ENCODE data around the gene RETREG2.

RETREG2 gene

DNA sequence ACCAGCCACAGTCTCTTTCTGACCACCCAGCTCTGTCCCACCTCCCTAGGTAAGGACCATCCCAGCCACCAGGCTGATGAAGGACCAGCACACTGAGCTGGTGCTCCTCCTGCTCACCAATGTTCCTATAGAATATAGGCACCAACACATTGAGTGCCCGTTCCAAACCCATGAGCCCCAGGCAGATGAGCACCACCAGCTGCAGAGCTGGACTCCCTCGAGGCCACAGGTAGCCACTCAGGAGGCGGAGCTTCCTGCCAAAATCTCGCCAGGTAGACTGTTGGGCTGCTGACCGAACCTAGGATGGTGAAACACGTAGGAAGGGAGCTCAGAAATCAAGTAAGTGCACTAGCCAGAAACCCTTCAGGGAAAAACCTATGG lies 38.5 kb downstream of the RETREG2 start:
- no peak overlapping the region for H3K4me3 ChIP-seq (ENCODE audit: low read depth, low read length)
- TF ChIP-seq, protein P1, sequence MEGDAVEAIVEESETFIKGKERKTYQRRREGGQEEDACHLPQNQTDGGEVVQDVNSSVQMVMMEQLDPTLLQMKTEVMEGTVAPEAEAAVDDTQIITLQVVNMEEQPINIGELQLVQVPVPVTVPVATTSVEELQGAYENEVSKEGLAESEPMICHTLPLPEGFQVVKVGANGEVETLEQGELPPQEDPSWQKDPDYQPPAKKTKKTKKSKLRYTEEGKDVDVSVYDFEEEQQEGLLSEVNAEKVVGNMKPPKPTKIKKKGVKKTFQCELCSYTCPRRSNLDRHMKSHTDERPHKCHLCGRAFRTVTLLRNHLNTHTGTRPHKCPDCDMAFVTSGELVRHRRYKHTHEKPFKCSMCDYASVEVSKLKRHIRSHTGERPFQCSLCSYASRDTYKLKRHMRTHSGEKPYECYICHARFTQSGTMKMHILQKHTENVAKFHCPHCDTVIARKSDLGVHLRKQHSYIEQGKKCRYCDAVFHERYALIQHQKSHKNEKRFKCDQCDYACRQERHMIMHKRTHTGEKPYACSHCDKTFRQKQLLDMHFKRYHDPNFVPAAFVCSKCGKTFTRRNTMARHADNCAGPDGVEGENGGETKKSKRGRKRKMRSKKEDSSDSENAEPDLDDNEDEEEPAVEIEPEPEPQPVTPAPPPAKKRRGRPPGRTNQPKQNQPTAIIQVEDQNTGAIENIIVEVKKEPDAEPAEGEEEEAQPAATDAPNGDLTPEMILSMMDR (IDR thresholded peaks at IDR 0.05; ENCODE audit: borderline replicate concordance, insufficient read depth, low read depth, low read length): no peak

DNA sequence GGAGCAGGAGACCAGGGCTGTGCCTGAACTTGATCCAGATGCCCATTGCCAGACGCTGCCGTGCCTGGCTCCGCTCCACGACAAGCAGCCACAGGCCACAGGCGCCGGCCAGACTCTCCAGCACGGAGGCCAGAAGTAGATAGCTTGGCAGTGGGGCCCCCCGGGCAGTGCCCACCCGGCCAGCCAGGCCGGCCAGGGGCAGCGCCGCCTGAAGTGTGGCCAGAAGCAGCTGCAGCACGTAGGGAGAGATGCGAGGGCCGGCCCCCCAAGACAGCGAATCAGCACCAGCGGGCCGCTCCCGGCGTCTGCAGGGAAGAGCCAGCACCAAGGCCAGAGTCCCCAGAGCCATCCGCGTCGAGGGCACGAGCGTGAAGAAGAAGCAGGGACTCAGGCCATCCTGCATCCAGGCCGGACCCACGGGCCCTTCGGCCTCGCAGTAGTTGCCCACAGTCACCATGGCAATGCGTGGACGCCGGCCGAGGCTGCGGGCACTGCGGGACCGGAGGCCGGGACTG lies 40.2 kb downstream of the RETREG2 start:
- H3K4me3 ChIP-seq (ENCODE audit: low read depth, low read length): peak overlapping the region; percentile 56
- TF ChIP-seq, protein P1 (IDR thresholded peaks at IDR 0.05; ENCODE audit: borderline replicate concordance, insufficient read depth, low read depth, low read length): no peak

DNA sequence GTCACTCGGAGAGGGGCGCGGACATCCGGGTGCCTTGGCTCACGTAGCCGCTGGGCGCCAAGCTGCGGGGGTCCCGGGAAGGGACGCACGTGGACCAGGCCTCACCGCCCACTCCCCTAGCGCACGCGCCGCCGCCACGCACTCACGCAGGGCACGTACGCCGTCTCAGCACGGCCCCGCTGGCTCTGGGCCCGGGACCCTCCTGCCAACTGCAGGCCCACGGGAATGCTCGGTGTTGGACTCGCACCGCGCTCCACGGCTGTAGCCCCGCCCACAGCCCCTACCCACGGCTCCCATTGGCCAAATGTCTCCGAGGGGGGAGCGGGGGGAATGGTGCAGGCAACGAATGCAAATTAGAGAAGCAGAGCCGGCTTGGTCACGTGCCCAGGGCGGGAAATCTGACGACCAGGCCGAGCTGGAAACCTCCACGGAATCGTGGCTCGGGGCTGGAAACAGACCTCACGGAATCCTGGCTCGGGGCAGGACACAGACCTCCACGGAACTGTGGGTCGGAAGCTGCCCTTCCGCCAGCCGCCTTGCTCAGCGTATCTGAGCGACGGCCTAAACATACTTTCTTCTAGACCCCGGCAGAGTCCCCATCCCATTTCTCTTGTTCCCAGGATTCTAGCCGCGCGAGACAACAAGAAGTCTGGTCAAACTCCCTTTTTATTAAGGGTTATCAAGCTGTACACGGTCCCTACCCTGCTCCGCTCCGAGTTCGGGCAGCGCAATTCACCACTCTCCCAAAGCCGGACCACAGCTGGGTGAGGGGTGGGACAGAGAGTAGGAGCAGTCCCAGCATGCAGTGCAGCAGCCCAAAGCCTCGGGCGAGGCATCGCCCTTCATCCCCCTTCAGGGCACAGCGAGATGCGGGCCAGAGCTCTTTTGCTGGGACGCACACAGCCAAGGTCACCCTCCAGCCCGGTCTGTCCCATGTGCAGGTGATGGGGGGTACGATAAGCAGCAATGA lies 40.9 kb downstream of the RETREG2 start, which contains the start of gene ABCB6:
TSS of gene ABCB6 (minus strand) at position 227 of the 970 bp plus-strand sequence. CDS start 285 bp downstream, outside the sequence.
- H3K4me3 ChIP-seq (ENCODE audit: low read depth, low read length): peak within 1 kb of the TSS; percentile 56
- TF ChIP-seq, protein P1 (IDR thresholded peaks at IDR 0.05; ENCODE audit: borderline replicate concordance, insufficient read depth, low read depth, low read length): no peak

DNA sequence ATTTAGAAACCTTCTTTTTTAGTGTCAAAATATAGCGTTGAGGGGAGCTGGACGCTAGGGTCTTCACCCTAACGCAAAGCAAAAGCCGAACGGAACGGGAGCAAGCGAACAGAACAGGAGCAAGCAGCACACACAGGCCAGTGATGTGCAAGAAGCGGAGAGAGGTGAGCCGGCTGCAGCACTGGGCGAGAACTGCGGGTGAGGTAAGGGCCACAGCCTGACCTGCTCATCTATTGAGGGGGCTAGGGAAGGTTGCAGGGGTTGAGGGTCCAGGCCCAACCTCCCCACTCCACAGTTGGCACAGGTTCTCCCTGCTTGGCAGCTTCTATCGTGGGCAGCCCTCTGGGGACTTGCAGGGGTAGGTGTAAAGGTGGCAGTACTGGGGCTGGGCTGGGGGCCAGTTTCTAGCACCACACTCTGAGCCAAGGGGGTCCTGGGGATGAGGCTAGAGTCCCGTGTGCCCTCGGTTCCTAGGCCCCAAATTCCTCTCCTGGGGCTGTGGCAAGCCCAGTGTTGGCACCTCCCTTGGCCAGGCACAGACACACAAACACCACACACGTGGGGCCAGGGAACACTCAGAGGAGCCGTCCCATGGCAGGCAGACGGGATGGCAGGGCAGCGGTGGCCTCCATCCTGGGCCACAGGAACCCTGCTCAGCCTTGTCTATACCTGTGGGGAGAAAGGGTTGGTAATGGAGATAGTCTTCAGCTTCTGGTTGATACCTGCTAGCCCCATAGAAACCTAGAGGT lies 41.9 kb downstream of the RETREG2 start:
- no peak overlapping the region for H3K4me3 ChIP-seq (ENCODE audit: low read depth, low read length)
- TF ChIP-seq, protein P1 (IDR thresholded peaks at IDR 0.05; ENCODE audit: borderline replicate concordance, insufficient read depth, low read depth, low read length): no peak

DNA sequence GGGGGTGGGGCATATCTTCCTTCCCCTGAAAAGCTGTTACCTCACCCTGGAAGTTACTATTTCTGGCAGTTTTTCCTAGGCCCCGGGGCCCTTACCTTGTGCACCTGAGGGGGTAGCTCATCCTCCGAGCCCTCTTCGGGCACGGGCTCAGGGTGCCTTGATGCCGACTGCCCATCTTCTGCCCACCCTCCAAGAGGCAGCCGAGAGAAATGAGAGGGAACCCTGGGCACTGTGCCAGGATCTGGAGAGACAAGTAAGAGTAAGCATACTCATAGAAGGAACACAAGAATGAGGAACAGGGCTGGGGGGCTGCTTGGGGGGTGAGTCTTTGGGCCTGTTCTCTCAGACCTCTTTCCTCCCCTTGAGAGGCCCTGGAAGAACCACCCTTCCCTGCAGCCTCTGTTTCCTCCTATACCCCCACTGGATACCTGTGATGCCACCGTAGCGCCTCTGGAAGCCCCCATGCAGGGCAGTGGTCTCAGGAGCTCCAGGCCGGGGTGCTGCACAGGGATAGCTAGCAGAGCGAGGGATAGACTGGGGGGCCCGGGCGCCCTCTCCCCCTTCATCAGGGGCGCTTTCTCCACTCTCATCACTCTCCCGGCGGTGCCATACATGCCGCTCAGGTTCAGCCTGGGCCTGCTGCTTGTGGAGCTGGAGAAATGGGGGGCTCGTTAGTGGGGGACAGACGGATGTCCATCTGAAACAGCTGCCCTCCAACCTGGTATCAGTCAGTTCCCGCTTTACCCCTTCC lies 42.8 kb downstream of the RETREG2 start:
- no peak overlapping the region for H3K4me3 ChIP-seq (ENCODE audit: low read depth, low read length)
- TF ChIP-seq, protein P1 (IDR thresholded peaks at IDR 0.05; ENCODE audit: borderline replicate concordance, insufficient read depth, low read depth, low read length): no peak

DNA sequence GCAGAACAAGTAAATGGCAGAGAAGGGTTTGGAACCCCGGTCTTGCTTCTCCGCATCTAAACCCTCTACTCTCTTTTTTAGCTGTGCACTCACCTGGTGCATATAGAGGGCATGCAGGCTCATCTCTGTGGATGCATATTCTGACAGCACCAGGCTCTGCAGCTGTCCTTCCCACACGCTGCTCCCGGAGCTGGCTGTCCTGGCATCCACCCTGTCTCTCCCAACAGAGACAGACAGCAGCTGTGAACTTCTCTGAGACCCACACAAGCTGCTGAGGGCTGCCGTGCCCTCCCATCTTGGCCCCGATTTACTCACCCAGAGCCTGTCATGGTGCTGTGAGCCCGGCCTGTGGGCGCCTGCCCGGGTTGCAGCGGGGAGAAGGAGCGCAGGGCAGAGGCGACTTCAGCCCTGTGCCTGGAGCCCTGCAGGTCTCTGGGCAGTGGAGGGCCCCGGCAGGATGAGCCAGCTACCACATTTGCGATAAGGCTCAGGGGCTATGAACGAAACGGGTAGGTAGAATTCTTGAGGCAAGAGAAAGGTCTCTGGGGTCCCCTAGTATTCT lies 44.0 kb downstream of the RETREG2 start:
- H3K4me3 ChIP-seq (ENCODE audit: low read depth, low read length): no peak overlapping the region
- TF ChIP-seq, protein P1 (IDR thresholded peaks at IDR 0.05; ENCODE audit: borderline replicate concordance, insufficient read depth, low read depth, low read length): no peak

Data from GM12875 (cell line).